Hepatocyte (in vitro differentiated cells): ENCODE measurements around the gene MCEE. TPM values are rescaled to one million over a fixed set of nuclear protein-coding genes. Genes with fewer than 3 reads are reported as not detected.

Source experiments
- DNase-seq: peaks from one replicate; pipeline ENCODE4 v3.0.0-alpha.2; 2016; ENCODE audit warnings: low spot score
- H2AFZ ChIP-seq: fragments of 200-600 bp; sonication (generic); 2 replicates; pipeline ENCODE4 v1.6.0; 2016; ENCODE audit warnings: antibody characterized with exemption, mild to moderate bottlenecking
- H3K27ac ChIP-seq: fragments of 200-600 bp; sonication (generic); 2 replicates; pipeline ENCODE4 v1.5.1; 2016; ENCODE audit warnings: mild to moderate bottlenecking
- H3K27me3 ChIP-seq: fragments of 200-600 bp; sonication (generic); 2 replicates; pipeline ENCODE4 v1.6.1; 2016
- H3K36me3 ChIP-seq: fragments of 200-600 bp; sonication (generic); replicated peaks from 2 replicates; pipeline ENCODE4 v1.5.1; 2016; ENCODE audit warnings: low read depth; ENCODE audit not compliant: insufficient read depth
- H3K4me1 ChIP-seq: fragments of 200-600 bp; sonication (generic); 2 replicates; pipeline ENCODE4 v1.5.1; 2016; ENCODE audit warnings: mild to moderate bottlenecking, moderate library complexity; ENCODE audit not compliant: insufficient read depth
- H3K4me2 ChIP-seq: fragments of 200-600 bp; sonication (generic); 2 replicates; pipeline ENCODE4 v1.6.0; 2016
- H3K4me3 ChIP-seq: fragments of 200-600 bp; sonication (generic); 2 replicates; pipeline ENCODE4 v1.5.1; 2016; ENCODE audit warnings: mild to moderate bottlenecking
- H3K79me2 ChIP-seq: fragments of 200-600 bp; sonication (generic); 2 replicates; pipeline ENCODE4 v1.6.0; 2017; ENCODE audit warnings: mild to moderate bottlenecking
- H3K9me2 ChIP-seq: fragments of 200-600 bp; sonication (generic); replicated peaks from 2 replicates; pipeline ENCODE4 v1.6.0; 2017; ENCODE audit warnings: mild to moderate bottlenecking; ENCODE audit not compliant: insufficient read depth
- H3K9me3 ChIP-seq: fragments of 200-600 bp; sonication (generic); 2 replicates; pipeline ENCODE4 v1.5.1; 2016; ENCODE audit warnings: low read depth, mild to moderate bottlenecking
- H4K20me1 ChIP-seq: fragments of 200-600 bp; sonication (generic); 2 replicates; pipeline ENCODE4 v1.6.0; 2016; ENCODE audit warnings: mild to moderate bottlenecking; ENCODE audit not compliant: insufficient read depth, poor library complexity, severe bottlenecking
- EZH2 ChIP-seq: fragments of 200-600 bp; sonication (generic); IDR thresholded peaks from 2 replicates; pipeline ENCODE4 v1.6.1; 2016; ENCODE audit warnings: antibody characterized with exemption, mild to moderate bottlenecking, borderline replicate concordance
- EZH2phosphoT487 ChIP-seq: fragments of 200-600 bp; sonication (generic); IDR thresholded peaks from one replicate; pipeline ENCODE4 v1.6.1; 2018; ENCODE audit warnings: antibody characterized with exemption, mild to moderate bottlenecking, low read depth, moderate library complexity; ENCODE audit not compliant: unreplicated experiment, severe bottlenecking
- WGBS: methylation state at CpG from one replicate; pipeline ENCODE4 v1.1.6; 2016; ENCODE audit warnings: low lambda C conversion rate; ENCODE audit errors: missing lambda C conversion rate; 5-methylcytosine and 5-hydroxymethylcytosine counted together
- polyA plus RNA-seq: library from polyadenylated mRNA; unstranded; fragments of >200 nt; fragmentation: Nextera tagmentation; extraction: Ambion mirVana; gene quantifications from 2 replicates; pipeline ENCODE4 v1.2.1, GENCODE V29; 2016
- total RNA-seq: library from RNA; depleted of rRNA; stranded (reverse); fragments of >200 nt; gene quantifications from 2 replicates; pipeline ENCODE4 v1.2.3, GENCODE V29; 2014
- TF ChIP-seq, protein P1 (sequence below): fragments of 200-600 bp; sonication (generic); IDR thresholded peaks from 2 replicates; pipeline ENCODE4 v1.5.1; 2016; ENCODE audit warnings: antibody characterized with exemption, mild to moderate bottlenecking; ENCODE audit not compliant: poor library complexity

Gene MCEE
- total and polyA plus RNA-seq, 2 experiments from 2014 or later = 22.3 to 29.3 TPM

DNA sequence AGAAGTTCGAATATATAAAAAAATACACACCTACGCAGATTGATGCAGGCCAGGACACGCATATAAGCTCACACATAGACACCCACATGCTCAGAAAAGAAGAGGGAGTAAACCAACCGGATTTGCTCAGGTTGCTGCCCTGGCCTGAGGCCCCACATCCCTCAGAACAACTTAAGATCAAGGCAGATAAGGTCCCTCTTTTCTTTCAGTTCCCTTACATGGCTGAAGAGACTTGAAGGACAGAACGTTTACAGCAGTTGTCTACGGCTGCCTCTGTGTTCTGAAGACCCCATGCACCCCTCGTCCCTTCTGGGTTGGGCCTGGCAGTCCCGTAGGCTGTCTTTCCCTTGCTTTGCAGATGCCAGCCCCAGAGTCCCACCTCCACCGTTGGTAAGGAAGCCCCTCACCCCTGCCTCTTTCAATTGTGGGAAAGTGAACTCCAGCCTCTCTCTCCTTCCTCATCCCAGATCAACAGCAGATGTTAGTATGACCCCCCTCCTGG is 65.9 kb downstream of the MCEE start:
- Histone ChIP-seq H3K79me2 (peaks cover 4% of the 10 kb centered on the region), H3K9me3 (no peaks in the 10 kb centered on the region), H2AFZ (peak overlapping the region; percentile 44), H3K36me3 (no peaks in the 10 kb centered on the region), H3K27me3 (peaks cover 2% of the 10 kb centered on the region), H3K4me1 (peaks cover 12% of the 10 kb centered on the region), H4K20me1 (no peaks in the 10 kb centered on the region), H3K9me2 (no peaks in the 10 kb centered on the region), H3K4me2 (peak overlapping the region; percentile 54), H3K4me3 (no peak overlapping the region), H3K27ac (peak overlapping the region; percentile 66)
- 51% methylated on average over 8 of the region's 9 CpGs for WGBS
- no peak for DNase-seq
- no peak for TF ChIP-seq EZH2phosphoT487
- no peak for TF ChIP-seq EZH2
- TF ChIP-seq, protein P1, sequence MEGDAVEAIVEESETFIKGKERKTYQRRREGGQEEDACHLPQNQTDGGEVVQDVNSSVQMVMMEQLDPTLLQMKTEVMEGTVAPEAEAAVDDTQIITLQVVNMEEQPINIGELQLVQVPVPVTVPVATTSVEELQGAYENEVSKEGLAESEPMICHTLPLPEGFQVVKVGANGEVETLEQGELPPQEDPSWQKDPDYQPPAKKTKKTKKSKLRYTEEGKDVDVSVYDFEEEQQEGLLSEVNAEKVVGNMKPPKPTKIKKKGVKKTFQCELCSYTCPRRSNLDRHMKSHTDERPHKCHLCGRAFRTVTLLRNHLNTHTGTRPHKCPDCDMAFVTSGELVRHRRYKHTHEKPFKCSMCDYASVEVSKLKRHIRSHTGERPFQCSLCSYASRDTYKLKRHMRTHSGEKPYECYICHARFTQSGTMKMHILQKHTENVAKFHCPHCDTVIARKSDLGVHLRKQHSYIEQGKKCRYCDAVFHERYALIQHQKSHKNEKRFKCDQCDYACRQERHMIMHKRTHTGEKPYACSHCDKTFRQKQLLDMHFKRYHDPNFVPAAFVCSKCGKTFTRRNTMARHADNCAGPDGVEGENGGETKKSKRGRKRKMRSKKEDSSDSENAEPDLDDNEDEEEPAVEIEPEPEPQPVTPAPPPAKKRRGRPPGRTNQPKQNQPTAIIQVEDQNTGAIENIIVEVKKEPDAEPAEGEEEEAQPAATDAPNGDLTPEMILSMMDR = no peak

DNA sequence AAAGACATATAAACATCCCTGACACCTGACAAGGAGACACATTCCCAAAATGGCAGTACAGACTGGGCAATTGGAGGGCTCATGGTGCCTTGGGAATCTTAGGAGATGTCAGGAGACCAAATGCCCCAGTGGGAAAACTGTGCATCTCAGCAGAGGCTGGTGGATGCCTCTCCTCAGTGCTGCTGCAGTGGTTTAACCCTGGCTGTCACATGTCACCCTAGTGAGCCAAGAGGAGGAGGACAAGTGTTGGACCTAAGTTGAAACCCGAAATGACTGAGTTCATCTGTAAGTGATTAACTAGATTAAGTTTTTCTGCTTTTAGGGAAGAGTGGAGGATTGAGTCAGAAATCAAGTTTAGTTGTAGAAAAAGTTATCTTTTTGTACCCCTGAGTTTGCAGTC is 66.8 kb downstream of the MCEE start:
- no peak overlapping the region for H3K4me2 ChIP-seq
- no peaks in the 10 kb centered on the region for H3K9me2 ChIP-seq
- H3K4me3 ChIP-seq = no peak overlapping the region
- H3K4me1 ChIP-seq = peaks cover 12% of the 10 kb centered on the region
- no peak overlapping the region for H3K27ac ChIP-seq
- no peak overlapping the region for H2AFZ ChIP-seq
- H3K36me3 ChIP-seq = no peaks in the 10 kb centered on the region
- H3K9me3 ChIP-seq = no peaks in the 10 kb centered on the region
- H3K79me2 ChIP-seq = no peaks in the 10 kb centered on the region
- no peak for TF ChIP-seq EZH2
- TF ChIP-seq, protein P1 = no peak
- TF ChIP-seq EZH2phosphoT487 = no peak
- no peaks in the 10 kb centered on the region for H4K20me1 ChIP-seq
- WGBS = 76% methylated on average over 1 of the region's 1 CpG
- H3K27me3 ChIP-seq = peaks cover 2% of the 10 kb centered on the region
- no peak for DNase-seq

DNA sequence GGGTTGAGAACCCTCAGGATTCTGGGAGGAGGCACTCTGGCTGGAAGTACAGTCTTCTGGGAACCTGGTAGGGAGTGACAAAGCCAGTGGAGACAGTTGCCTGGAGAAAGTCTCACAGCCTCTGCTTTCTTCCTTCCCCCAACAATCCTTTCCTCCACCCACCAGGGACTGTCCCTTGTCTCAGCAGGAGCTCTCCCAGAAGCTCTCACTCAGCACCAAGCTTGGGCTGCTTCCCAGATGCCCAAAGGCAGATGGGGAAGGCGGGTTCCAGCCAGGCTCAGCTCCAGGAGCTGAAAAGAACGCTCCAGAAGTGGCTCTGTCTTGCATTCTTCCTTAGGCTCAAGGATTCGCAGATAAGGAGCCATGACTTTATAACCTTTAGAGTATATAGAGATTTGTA is 69.2 kb downstream of the MCEE start:
- Histone ChIP-seq H2AFZ (no peak overlapping the region), H3K9me2 (no peaks in the 10 kb centered on the region), H3K27me3 (peaks cover 2% of the 10 kb centered on the region), H3K36me3 (no peaks in the 10 kb centered on the region), H3K9me3 (no peaks in the 10 kb centered on the region), H3K27ac (no peak overlapping the region), H3K79me2 (no peaks in the 10 kb centered on the region), H4K20me1 (no peaks in the 10 kb centered on the region), H3K4me3 (no peak overlapping the region), H3K4me2 (no peak overlapping the region), H3K4me1 (peaks cover 12% of the 10 kb centered on the region)
- 64% methylated on average over 3 of the region's 3 CpGs for WGBS
- TF ChIP-seq EZH2 = no peak
- TF ChIP-seq, protein P1 = no peak
- no peak for TF ChIP-seq EZH2phosphoT487
- DNase-seq = no peak
